ENCODE data around the gene NFKBIA. TPM values are rescaled to one million over a fixed set of nuclear protein-coding genes. Genes with fewer than 3 reads are reported as not detected.

Gene NFKBIA
- total RNA-seq, 6 experiments from 2014 or later = 27.6 to 52.1 (median 48.3) TPM

DNA sequence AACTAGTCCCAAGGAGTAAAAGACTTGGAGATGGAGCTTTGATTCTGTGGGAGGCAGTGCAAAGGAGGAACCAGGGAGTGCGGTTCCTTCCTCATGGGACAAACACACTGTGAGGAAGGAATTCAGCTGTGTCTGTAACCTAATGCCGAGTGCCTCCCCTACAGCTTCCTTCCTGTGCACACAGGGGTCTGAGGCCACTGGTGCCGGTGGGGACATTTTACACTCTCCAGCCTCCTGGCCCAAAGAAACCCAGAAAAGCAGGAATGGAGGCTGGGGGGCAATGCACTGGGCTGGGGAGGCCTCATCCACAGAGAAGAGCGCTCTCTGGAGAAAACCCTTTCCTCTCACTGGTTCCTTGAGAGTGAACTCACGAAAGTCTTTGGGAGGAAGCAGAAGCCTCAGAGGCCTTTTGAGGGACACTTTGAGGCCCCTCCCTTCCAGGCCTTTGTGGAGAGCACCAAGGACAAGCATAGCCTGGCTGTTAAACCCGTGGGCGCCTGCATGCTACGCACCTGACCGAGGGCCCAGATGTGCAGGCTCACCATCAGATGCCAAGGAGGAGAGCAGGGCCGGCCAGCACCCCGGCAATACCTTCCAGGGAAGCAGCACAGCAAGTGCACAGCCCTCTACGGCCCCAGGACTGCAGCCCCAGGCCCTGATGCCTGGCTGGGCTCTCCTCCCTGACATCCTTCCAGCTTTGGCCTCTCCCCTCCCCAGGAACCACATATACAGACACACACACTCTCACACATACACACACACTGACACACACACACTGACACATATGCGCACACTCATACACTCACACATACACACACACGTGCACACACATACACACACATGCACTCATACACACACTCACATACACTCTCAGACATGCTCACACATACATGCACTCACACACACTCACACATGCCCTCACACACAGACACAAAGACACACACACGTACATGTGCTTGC, 52.0 kb downstream of the NFKBIA start:
- H3K27ac Mint-ChIP-seq = no peak overlapping the region
- H3K4me3 Mint-ChIP-seq = no peak overlapping the region

GRCh38 chr14:35351897-35352273, 52.7 kb downstream of the NFKBIA start:
- Mint-ChIP-seq H3K36me3 (ENCODE audit: low read depth) (no peaks in the 10 kb centered on the region), H3K27ac (no peak overlapping the region), H3K4me1 (ENCODE audit: low read depth) (peaks cover 14% of the 10 kb centered on the region), H3K4me3 (no peak overlapping the region), H3K27me3 (ENCODE audit: insufficient read depth) (peaks cover 7% of the 10 kb centered on the region), H3K9me3 (no peaks in the 10 kb centered on the region)
- no peak for DNase-seq
- TF ChIP-seq, protein P1, sequence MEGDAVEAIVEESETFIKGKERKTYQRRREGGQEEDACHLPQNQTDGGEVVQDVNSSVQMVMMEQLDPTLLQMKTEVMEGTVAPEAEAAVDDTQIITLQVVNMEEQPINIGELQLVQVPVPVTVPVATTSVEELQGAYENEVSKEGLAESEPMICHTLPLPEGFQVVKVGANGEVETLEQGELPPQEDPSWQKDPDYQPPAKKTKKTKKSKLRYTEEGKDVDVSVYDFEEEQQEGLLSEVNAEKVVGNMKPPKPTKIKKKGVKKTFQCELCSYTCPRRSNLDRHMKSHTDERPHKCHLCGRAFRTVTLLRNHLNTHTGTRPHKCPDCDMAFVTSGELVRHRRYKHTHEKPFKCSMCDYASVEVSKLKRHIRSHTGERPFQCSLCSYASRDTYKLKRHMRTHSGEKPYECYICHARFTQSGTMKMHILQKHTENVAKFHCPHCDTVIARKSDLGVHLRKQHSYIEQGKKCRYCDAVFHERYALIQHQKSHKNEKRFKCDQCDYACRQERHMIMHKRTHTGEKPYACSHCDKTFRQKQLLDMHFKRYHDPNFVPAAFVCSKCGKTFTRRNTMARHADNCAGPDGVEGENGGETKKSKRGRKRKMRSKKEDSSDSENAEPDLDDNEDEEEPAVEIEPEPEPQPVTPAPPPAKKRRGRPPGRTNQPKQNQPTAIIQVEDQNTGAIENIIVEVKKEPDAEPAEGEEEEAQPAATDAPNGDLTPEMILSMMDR (IDR thresholded peaks at IDR 0.05) = no peak

More for the DNA sequence above, 52.0 kb downstream of the NFKBIA start:
- no peaks in the 10 kb centered on the region for H3K9me3 Mint-ChIP-seq
- H3K36me3 Mint-ChIP-seq (ENCODE audit: low read depth) = no peaks in the 10 kb centered on the region
- H3K27me3 Mint-ChIP-seq (ENCODE audit: insufficient read depth) = peaks cover 7% of the 10 kb centered on the region
- peaks cover 18% of the 10 kb centered on the region for H3K4me1 Mint-ChIP-seq (ENCODE audit: low read depth)
- TF ChIP-seq, protein P1 (IDR thresholded peaks at IDR 0.05) = no peak
- no peak for DNase-seq

Other genes starting within 250 kb of the NFKBIA start
- 100 to 1,000 TPM; 186 to 233 (median 222) TPM for gene PSMA6, start 112.4 kb downstream of the NFKBIA start, total RNA-seq (2021; fragmentation: NEBNext Ultra II Directional; extraction: Animal tissue kit (Norgen Biotek cat#: 25700))
- gene INSM2, start 129.4 kb upstream of the NFKBIA start, total RNA-seq (2021; fragmentation: NEBNext Ultra II Directional; extraction: Animal tissue kit (Norgen Biotek cat#: 25700)) = not detected

Measured in HFFc6 (cell line).